CD4-positive, CD25-positive, alpha-beta regulatory T cell (primary cell): ENCODE data around the gene SLC6A6. TPM values are rescaled to one million over a fixed set of nuclear protein-coding genes. Genes with fewer than 3 reads are reported as not detected.

Experiments
- ATAC-seq, 2 donors: fragments of 150-1000 bp; cut with Tn5 transposase; one replicate each; pipeline ENCODE4 v1.10.0; 2021; ENCODE audit warnings: low read depth in 2 of 2, moderate number of reproducible peaks in 2 of 2, moderate library complexity in 1 of 2
- DNase-seq, 3 donors: peaks; one replicate each; pipeline versions ENCODE4 v3.0.0 to v3.0.0-alpha.2; 2012 to 2022; ENCODE audit warnings: mixed read lengths in 1 of 3
- H3K27ac ChIP-seq: one replicate; pipeline ENCODE4 v1.7.0; 2013; ENCODE audit warnings: mild to moderate bottlenecking, low read length; ENCODE audit not compliant: insufficient read depth, poor library complexity, severe bottlenecking
- H3K27me3 ChIP-seq: one replicate; pipeline ENCODE4 v1.7.0; 2013; ENCODE audit warnings: low read length; ENCODE audit not compliant: control insufficient read depth, insufficient read depth
- H3K36me3 ChIP-seq: one replicate; pipeline ENCODE4 v1.7.0; 2013; ENCODE audit warnings: mild to moderate bottlenecking, low read length, moderate library complexity; ENCODE audit not compliant: control insufficient read depth, insufficient read depth
- H3K4me1 ChIP-seq: 2 replicates; pipeline ENCODE4 v1.7.0; 2013; ENCODE audit warnings: mild to moderate bottlenecking, low read length; ENCODE audit not compliant: insufficient read depth, control insufficient read depth, poor library complexity, severe bottlenecking
- H3K4me3 ChIP-seq: one replicate; pipeline ENCODE4 v1.7.0; 2013; ENCODE audit warnings: low read depth, mild to moderate bottlenecking, low read length, moderate library complexity
- H3K9me3 ChIP-seq, 2 experiments: 1 replicate in 1 of 2; 2 replicates in 1 of 2; pipeline ENCODE4 v1.7.0; 2013; ENCODE audit warnings: low read length in 2 of 2, mild to moderate bottlenecking in 1 of 2, moderate library complexity in 1 of 2; ENCODE audit not compliant: control insufficient read depth in 2 of 2
- H3K27ac Mint-ChIP-seq, 3 donors: one replicate each; pipeline ENCODE4 v1.8.0; 2020 to 2022; ENCODE audit warnings: mild to moderate bottlenecking in 3 of 3, mixed read lengths in 3 of 3, moderate library complexity in 2 of 3
- H3K27me3 Mint-ChIP-seq: one replicate; pipeline ENCODE4 v1.8.0; 2022; ENCODE audit warnings: mild to moderate bottlenecking, mixed read lengths
- H3K36me3 Mint-ChIP-seq: one replicate; pipeline ENCODE4 v1.8.0; 2020; ENCODE audit warnings: mixed read lengths
- H3K4me1 Mint-ChIP-seq, 4 donors: one replicate each; pipeline ENCODE4 v1.8.0; 2020 to 2022; ENCODE audit warnings: mixed read lengths in 4 of 4, mild to moderate bottlenecking in 1 of 4
- H3K4me3 Mint-ChIP-seq, 4 donors: one replicate each; pipeline ENCODE4 v1.8.0; 2020 to 2022; ENCODE audit warnings: mild to moderate bottlenecking in 4 of 4, mixed read lengths in 4 of 4, moderate library complexity in 3 of 4
- H3K9me3 Mint-ChIP-seq, 7 donors: one replicate each; pipeline ENCODE4 v1.8.0; 2020 to 2022; ENCODE audit warnings: mixed read lengths in 7 of 7, mild to moderate bottlenecking in 3 of 7, moderate library complexity in 2 of 7
- polyA plus RNA-seq, 4 donors: library from polyadenylated mRNA; unstranded; fragments of 300-500 nt; fragmentation: Illumina TruSeq; gene quantifications; one replicate each; pipeline ENCODE4 v1.2.3, GENCODE V29; 2021
- total RNA-seq: library from RNA; stranded (reverse); gene quantifications from one replicate; pipeline ENCODE4 v1.2.3, GENCODE V29; 2022

The SLC6A6 gene
- total and polyA plus RNA-seq, 5 donors from 2014 or later, result 6.9 to 73.3 (median 9.1) TPM

DNA sequence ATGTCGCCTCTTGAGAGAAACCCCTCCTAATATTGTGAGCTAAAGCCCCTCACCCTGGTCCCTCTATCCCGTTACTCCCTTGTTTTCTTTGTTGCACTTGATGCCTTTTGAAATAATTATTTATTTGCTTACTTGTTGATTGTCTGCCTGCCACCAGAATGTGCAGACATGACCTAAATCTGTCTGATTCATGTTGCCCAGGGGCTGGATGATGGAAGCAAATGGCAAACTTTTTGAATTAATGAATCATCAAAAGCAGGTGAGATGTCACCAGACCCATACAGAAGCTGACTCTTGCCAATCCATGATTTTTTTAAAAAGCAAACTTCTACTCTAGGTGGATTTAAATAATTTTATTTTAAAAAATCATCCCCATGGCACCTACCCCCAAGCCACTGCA, 88.4 kb downstream of the SLC6A6 start:
- H3K4me1 Mint-ChIP-seq, result no peaks in the 10 kb centered on the region
- H3K36me3 Mint-ChIP-seq, result peaks cover 22% of the 10 kb centered on the region

GRCh38 chr3:14491396-14492190, 89.2 kb downstream of the SLC6A6 start:
- Mint-ChIP-seq H3K36me3 (peaks cover 18% of the 10 kb centered on the region), H3K4me1 (no peaks in the 10 kb centered on the region), H3K4me3 (no peak overlapping the region), H3K27me3 (no peaks in the 10 kb centered on the region), H3K9me3 (no peaks in the 10 kb centered on the region), H3K27ac (no peak overlapping the region)
- peaks cover 17% of the 10 kb centered on the region for H3K36me3 ChIP-seq
- H3K4me1 ChIP-seq, result no peaks in the 10 kb centered on the region
- no peak overlapping the region for H3K27ac ChIP-seq
- H3K4me3 ChIP-seq, result no peak overlapping the region
- DNase-seq (no peak), ATAC-seq (no peak)
- no peaks in the 10 kb centered on the region for H3K9me3 ChIP-seq
- H3K27me3 ChIP-seq, result no peaks in the 10 kb centered on the region

More for the DNA sequence above, 88.4 kb downstream of the SLC6A6 start:
- Mint-ChIP-seq H3K27ac (no peak overlapping the region), H3K9me3 (no peaks in the 10 kb centered on the region), H3K27me3 (no peaks in the 10 kb centered on the region), H3K4me3 (no peak overlapping the region)
- H3K36me3 ChIP-seq, result peaks cover 24% of the 10 kb centered on the region
- no peaks in the 10 kb centered on the region for H3K9me3 ChIP-seq
- H3K27me3 ChIP-seq, result no peaks in the 10 kb centered on the region
- no peak overlapping the region for H3K4me3 ChIP-seq
- H3K27ac ChIP-seq, result no peak overlapping the region
- DNase-seq (no peak), ATAC-seq (no peak)
- no peaks in the 10 kb centered on the region for H3K4me1 ChIP-seq

DNA sequence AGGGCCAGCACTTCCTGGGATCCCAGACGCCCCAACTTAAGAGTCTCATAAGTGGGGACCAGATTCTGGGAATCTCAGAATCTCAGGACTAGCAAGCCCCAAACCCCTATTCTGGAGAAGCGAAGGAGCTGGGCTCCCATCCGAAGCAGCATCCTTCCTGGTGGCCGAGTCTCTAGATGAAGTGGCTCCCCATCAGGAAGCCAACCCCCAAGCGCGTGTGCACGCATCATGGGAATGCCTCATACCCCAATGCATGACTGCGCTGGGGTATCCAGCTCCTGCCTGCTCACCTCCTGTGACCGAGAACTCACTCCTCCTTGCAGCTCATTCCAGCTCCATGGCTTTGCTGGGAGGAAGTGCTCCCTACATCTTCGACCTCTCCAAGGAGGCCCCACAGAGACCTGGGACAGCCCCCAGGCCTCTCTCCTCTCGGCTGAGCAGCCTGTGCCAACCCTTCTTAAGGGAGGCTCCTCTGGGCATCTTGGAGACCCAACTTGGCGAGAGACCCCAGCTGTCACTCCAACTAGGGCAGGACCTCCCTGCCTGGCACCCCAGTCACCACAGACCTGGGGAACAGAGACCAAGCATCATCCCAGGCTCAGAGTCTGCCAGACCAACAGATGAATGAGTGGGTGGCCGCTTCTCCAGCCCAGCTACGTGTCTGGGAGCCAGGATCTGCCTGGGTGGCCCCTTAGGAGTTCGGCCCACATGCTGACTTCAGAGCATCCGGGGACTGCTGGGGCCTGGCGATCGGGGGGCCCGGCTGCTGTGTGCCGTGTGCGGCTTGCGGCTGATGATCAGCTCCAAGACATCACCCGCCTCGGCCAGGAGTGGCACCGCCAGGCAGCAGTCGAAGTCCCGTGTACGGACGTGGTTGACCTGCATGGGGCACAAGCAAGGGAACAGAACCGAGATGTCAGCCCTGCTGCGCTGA, 90.8 kb downstream of the SLC6A6 start:
- ATAC-seq (no peak), DNase-seq (no peak)
- no peaks in the 10 kb centered on the region for H3K4me1 ChIP-seq
- Mint-ChIP-seq H3K27ac (no peak overlapping the region), H3K36me3 (peaks cover 9% of the 10 kb centered on the region), H3K4me3 (no peak overlapping the region), H3K4me1 (no peaks in the 10 kb centered on the region), H3K9me3 (peaks cover 0 to 2% (median 0%) of the 10 kb centered on the region in 7 donors), H3K27me3 (no peaks in the 10 kb centered on the region)
- H3K27ac ChIP-seq, result no peak overlapping the region
- peaks cover 5% of the 10 kb centered on the region for H3K36me3 ChIP-seq
- no peaks in the 10 kb centered on the region for H3K9me3 ChIP-seq
- H3K27me3 ChIP-seq, result no peaks in the 10 kb centered on the region
- H3K4me3 ChIP-seq, result no peak overlapping the region

DNA sequence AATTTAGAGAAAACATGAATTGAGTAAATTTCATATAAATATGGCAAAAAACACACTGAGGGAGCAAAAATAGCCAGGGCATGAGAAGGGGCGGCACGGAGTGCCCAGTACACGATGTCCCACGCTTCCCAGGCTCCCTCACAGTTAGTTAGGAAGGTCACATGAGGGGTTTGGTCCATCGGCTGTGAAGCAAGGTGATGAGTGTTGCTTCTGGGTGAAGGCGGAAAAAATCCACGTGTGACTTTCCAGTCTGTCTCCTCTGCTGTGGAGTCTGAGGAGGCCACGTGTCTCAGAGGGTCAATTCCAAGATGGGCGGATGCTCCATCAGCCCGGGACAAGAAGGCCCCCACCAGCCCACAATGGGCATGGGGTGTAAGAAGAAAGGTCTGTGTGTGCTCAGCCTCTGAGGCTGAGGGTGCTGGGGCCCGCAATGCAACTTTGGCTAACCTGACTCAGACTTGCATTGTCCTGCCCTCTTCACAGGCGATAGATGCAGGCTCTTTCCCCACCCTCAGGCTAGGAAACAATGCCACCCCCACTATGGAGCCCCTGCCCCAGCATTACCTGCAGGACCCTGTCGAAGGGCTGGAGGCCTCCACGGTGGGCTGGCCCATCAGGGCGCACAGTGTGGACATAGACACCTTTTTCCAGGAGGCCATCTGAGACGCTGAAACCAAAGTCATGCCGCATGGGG, 92.0 kb downstream of the SLC6A6 start:
- Histone ChIP-seq H3K4me1 (no peaks in the 10 kb centered on the region), H3K27me3 (no peaks in the 10 kb centered on the region), H3K27ac (no peak overlapping the region), H3K9me3 (no peaks in the 10 kb centered on the region), H3K4me3 (no peak overlapping the region), H3K36me3 (peaks cover under 1% of the 10 kb centered on the region)
- no peak for DNase-seq
- ATAC-seq, result no peak
- H3K4me3 Mint-ChIP-seq, result no peak overlapping the region
- peaks cover 0 to 2% (median 0%) of the 10 kb centered on the region in 7 donors for H3K9me3 Mint-ChIP-seq
- H3K27ac Mint-ChIP-seq, result no peak overlapping the region
- peaks cover 9% of the 10 kb centered on the region for H3K36me3 Mint-ChIP-seq
- H3K4me1 Mint-ChIP-seq, result no peaks in the 10 kb centered on the region
- H3K27me3 Mint-ChIP-seq, result peaks cover 4% of the 10 kb centered on the region

DNA sequence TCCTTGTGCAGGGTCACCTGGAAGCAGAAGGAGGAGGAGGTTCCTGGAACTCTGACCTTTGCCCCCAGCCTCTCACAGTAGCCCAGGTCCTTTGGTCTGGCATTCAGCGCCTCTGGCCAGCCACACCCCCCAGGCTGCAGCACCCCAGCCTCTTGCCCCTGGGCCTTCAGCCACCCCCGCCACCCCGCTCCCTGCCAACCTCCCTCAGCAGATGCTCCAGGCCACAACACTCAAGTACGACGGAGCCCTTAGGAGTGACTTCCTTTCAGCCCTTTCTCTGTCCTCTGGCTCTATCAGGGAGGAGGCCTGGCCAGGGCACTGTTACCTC, 92.5 kb downstream of the SLC6A6 start:
- Mint-ChIP-seq H3K9me3 (peaks cover 0 to 2% (median 0%) of the 10 kb centered on the region in 7 donors), H3K4me3 (no peak overlapping the region), H3K27me3 (peaks cover 4% of the 10 kb centered on the region), H3K36me3 (peaks cover 8% of the 10 kb centered on the region), H3K4me1 (no peaks in the 10 kb centered on the region), H3K27ac (no peak overlapping the region)
- H3K9me3 ChIP-seq, result no peaks in the 10 kb centered on the region
- no peaks in the 10 kb centered on the region for H3K36me3 ChIP-seq
- DNase-seq, result no peak
- no peak overlapping the region for H3K27ac ChIP-seq
- no peaks in the 10 kb centered on the region for H3K27me3 ChIP-seq
- H3K4me3 ChIP-seq, result no peak overlapping the region
- ATAC-seq, result no peak
- H3K4me1 ChIP-seq, result no peaks in the 10 kb centered on the region

DNA sequence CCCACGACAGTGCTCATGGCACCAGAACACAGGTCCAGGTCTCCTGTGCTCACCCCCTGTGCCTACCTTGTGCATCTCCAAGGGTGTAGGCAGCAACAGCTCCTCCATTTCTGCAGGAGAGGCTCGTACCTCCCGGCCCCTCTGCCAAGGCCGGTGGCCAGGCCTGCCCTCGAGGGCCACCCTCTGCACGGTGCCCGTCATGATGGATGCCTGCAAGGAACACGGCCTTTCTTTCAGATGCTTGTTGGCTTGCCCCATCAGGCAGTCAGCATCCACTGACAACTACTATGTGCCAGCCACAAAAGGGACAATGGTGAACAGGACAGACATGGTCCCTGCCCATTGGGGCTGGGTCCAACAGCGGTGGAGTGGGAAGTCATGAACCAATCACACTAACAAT, 93.9 kb downstream of the SLC6A6 start:
- ATAC-seq (no peak), DNase-seq (no peak)
- H3K36me3 Mint-ChIP-seq, result no peaks in the 10 kb centered on the region
- Histone ChIP-seq H3K4me3 (no peak overlapping the region), H3K4me1 (no peaks in the 10 kb centered on the region), H3K36me3 (no peaks in the 10 kb centered on the region), H3K9me3 (peaks cover 0 to 1% of the 10 kb centered on the region in 2 experiments), H3K27me3 (no peaks in the 10 kb centered on the region), H3K27ac (no peak overlapping the region)
- H3K27me3 Mint-ChIP-seq, result peaks cover 4% of the 10 kb centered on the region
- H3K27ac Mint-ChIP-seq, result no peak overlapping the region
- no peaks in the 10 kb centered on the region for H3K4me1 Mint-ChIP-seq
- H3K4me3 Mint-ChIP-seq, result no peak overlapping the region
- peaks cover 2 to 6% (median 3%) of the 10 kb centered on the region in 7 donors for H3K9me3 Mint-ChIP-seq

GRCh38 chr3:14497321-14497720, 94.9 kb downstream of the SLC6A6 start:
- H3K27me3 Mint-ChIP-seq, result peaks cover 4% of the 10 kb centered on the region

More at GRCh38 chr3:14497321-14497720, 94.9 kb downstream of the SLC6A6 start:
- Histone ChIP-seq H3K9me3 (peaks cover 0 to 7% of the 10 kb centered on the region in 2 experiments), H3K27me3 (no peaks in the 10 kb centered on the region), H3K4me3 (no peak overlapping the region), H3K4me1 (no peaks in the 10 kb centered on the region), H3K36me3 (no peaks in the 10 kb centered on the region), H3K27ac (no peak overlapping the region)
- Mint-ChIP-seq H3K9me3 (peaks cover 2 to 8% (median 4%) of the 10 kb centered on the region in 7 donors), H3K36me3 (no peaks in the 10 kb centered on the region), H3K4me3 (no peak overlapping the region), H3K27ac (no peak overlapping the region), H3K4me1 (no peaks in the 10 kb centered on the region)
- ATAC-seq (no peak), DNase-seq (no peak)
